ENCODE data around the gene ADGRE2. TPM values are rescaled to one million over a fixed set of nuclear protein-coding genes. Genes with fewer than 3 reads are reported as not detected.
"Not testable (repeated sequence)": the region's sequence is repeated elsewhere in the genome, so short reads cannot be mapped to it uniquely, and the experiment has no call there.

ADGRE2 gene
- total RNA-seq, 4 donors from 2014 or later: 1.0 to 4.4 (median 1.4) TPM

DNA sequence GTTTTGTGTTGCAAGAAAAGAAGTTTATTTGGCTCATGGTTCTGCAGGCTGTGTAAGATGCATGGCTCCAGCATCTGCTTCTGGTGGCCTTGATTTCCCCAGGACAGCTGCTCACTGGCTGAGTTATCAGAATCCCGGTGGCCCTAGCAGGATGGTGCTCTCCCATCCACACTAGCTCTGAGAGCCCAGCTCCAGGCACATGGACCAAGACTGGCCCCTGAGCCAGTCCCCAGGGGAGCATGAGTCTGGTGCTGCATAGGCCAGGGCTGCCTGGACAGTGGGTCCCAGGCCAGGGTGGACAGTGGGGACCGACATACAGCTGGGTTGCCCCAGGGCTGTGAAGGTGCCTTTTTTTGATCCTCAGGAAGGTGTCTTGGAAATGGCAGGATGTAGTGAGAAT, 10.4 kb downstream of the ADGRE2 start:
- Histone ChIP-seq H3K9me3 (no peaks in the 10 kb centered on the region), H3K27me3 (peaks cover 46% of the 10 kb centered on the region), H3K4me1 (no peaks in the 10 kb centered on the region), H3K36me3 (no peaks in the 10 kb centered on the region), H3K27ac (no peak overlapping the region), H3K4me3 (no peak overlapping the region)
- ATAC-seq: no peak
- 40% methylated on average over 1 of the region's 2 CpGs; no CpG with 5 or more reads in 1 of the 2 donors for WGBS, 2 donors (ENCODE audit: low coverage in 1 of 2)
- TF ChIP-seq EP300 (IDR thresholded peaks at IDR 0.05) (no peak), POLR2A (IDR thresholded peaks at IDR 0.05) (no peak), POLR2AphosphoS5 (IDR thresholded peaks at IDR 0.05) (no peak)
- TF ChIP-seq, protein P1, sequence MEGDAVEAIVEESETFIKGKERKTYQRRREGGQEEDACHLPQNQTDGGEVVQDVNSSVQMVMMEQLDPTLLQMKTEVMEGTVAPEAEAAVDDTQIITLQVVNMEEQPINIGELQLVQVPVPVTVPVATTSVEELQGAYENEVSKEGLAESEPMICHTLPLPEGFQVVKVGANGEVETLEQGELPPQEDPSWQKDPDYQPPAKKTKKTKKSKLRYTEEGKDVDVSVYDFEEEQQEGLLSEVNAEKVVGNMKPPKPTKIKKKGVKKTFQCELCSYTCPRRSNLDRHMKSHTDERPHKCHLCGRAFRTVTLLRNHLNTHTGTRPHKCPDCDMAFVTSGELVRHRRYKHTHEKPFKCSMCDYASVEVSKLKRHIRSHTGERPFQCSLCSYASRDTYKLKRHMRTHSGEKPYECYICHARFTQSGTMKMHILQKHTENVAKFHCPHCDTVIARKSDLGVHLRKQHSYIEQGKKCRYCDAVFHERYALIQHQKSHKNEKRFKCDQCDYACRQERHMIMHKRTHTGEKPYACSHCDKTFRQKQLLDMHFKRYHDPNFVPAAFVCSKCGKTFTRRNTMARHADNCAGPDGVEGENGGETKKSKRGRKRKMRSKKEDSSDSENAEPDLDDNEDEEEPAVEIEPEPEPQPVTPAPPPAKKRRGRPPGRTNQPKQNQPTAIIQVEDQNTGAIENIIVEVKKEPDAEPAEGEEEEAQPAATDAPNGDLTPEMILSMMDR (IDR thresholded peaks at IDR 0.05): no peak

DNA sequence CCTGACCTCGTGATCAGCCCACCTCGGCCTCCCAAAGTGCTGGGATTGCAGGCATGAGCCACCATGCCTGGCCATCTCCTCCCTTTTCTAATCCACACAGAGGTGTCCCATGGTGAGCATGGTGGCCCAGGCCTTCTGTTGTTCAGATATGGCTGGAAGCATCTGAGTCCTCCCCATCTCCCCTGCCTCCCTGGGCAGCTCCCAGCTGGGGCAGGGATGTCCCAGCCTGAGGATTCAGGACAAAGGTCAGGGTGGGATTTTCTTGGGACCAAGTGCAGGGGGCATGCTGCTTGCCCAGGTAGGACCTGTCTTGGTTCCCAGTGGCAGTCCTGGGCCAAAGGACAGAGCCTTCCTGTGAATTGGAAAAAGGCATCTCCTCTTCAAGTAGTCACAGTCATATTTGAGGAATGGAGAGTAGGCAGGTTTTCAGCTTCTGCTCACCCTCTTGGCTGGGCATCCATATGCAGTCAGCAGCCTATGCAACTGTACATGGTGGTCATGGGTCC, 10.8 kb downstream of the ADGRE2 start:
- WGBS, 2 donors (ENCODE audit: low coverage in 1 of 2): 84% methylated on average over 2 of the region's 2 CpGs; no CpG with 5 or more reads in 1 of the 2 donors
- H3K4me1 ChIP-seq: no peaks in the 10 kb centered on the region
- H3K4me3 ChIP-seq: no peak overlapping the region
- ATAC-seq: no peak
- no peaks in the 10 kb centered on the region for H3K9me3 ChIP-seq
- peaks cover 44% of the 10 kb centered on the region for H3K27me3 ChIP-seq
- H3K27ac ChIP-seq: no peak overlapping the region
- TF ChIP-seq EP300 (IDR thresholded peaks at IDR 0.05): no peak
- TF ChIP-seq, protein P1 (IDR thresholded peaks at IDR 0.05): no peak
- no peak for TF ChIP-seq POLR2AphosphoS5 (IDR thresholded peaks at IDR 0.05)
- no peak for TF ChIP-seq POLR2A (IDR thresholded peaks at IDR 0.05)
- no peaks in the 10 kb centered on the region for H3K36me3 ChIP-seq

DNA sequence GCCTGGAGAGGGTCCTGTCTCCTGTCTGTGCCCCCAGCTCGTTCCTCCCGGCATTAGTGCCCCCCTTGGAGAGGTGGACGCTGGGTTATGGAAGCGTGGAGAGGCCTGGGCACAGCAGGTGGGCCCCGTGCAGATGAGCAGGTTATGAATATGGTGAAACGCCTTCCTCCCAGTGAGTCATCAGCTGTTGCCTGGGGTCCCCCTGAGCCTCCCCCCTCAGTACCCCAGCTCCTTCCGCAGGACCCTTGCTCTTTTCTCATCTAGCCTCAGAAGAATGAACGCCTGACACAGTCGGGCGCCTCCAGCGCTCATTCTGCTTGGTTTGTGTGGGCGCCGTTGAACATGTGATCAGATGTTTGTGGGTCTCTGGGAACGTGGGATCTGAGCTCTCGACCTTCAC, 12.5 kb downstream of the ADGRE2 start:
- H3K4me1 ChIP-seq, ATAC-seq, H3K9me3 ChIP-seq, H3K4me3 ChIP-seq, H3K36me3 ChIP-seq, H3K27ac ChIP-seq: not testable (repeated sequence)
- WGBS, 2 donors (ENCODE audit: low coverage in 1 of 2): 63% methylated on average over 2 of the region's 15 CpGs; no CpG with 5 or more reads in 1 of the 2 donors
- peaks cover 37% of the 10 kb centered on the region for H3K27me3 ChIP-seq

DNA sequence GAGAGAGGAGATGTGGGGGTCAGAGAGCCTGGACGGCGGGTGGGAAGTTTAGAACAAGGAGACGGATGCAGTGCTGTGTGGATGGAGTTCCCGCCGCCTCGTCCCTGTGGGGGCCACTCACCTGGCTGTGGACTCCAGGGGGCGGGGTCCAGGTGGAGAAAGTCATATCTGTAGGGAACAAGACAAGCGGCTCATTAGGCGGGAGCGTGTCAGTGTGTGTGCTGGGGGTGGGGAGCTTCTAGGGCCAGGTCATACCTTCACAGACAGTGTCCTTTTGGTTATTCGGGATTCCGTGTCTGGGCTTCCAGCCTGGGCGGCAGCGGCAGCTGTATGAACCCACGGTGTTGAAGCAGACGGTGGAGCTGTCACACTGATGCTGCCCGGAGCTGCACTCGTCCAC, 13.0 kb downstream of the ADGRE2 start:
- H3K4me1 ChIP-seq, H3K4me3 ChIP-seq, H3K9me3 ChIP-seq, H3K27ac ChIP-seq, H3K36me3 ChIP-seq, ATAC-seq: not testable (repeated sequence)
- H3K27me3 ChIP-seq: peaks cover 41% of the 10 kb centered on the region
- 90% methylated on average over 2 of the region's 18 CpGs; no CpG with 5 or more reads in 1 of the 2 donors for WGBS, 2 donors (ENCODE audit: low coverage in 1 of 2)

DNA sequence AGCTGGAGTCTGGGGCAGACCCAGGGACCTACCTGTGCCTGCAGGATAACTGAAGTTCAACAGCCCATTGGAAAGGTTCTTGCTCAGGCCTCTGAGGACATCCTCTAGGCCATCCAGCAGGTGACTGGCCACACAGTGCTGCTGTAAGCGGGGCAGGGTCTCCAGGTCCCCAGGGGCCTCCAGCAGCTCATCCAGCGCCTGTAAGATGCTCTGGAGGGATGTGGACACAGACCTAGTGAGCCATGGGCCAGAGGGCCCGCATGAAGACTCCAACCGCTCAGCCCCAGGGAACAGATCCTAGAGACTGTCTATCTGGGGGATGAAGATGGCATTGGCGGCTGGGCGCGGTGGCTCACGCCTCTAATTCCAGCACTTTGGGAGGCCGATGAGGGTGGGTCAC, 14.0 kb downstream of the ADGRE2 start:
- no peak for ATAC-seq
- WGBS, 2 donors (ENCODE audit: low coverage in 1 of 2): 60% methylated on average over 1 of the region's 9 CpGs; no CpG with 5 or more reads in 1 of the 2 donors
- H3K4me3 ChIP-seq: no peak overlapping the region
- TF ChIP-seq EP300 (IDR thresholded peaks at IDR 0.05) (no peak), POLR2AphosphoS5 (IDR thresholded peaks at IDR 0.05) (no peak), POLR2A (IDR thresholded peaks at IDR 0.05) (no peak)
- TF ChIP-seq, protein P1 (IDR thresholded peaks at IDR 0.05): no peak
- no peak overlapping the region for H3K27ac ChIP-seq
- H3K4me1 ChIP-seq: no peaks in the 10 kb centered on the region
- H3K36me3 ChIP-seq: no peaks in the 10 kb centered on the region
- H3K9me3 ChIP-seq: peaks cover 0 to 18% (median 0%) of the 10 kb centered on the region in 3 donors
- peaks cover 52% of the 10 kb centered on the region for H3K27me3 ChIP-seq

DNA sequence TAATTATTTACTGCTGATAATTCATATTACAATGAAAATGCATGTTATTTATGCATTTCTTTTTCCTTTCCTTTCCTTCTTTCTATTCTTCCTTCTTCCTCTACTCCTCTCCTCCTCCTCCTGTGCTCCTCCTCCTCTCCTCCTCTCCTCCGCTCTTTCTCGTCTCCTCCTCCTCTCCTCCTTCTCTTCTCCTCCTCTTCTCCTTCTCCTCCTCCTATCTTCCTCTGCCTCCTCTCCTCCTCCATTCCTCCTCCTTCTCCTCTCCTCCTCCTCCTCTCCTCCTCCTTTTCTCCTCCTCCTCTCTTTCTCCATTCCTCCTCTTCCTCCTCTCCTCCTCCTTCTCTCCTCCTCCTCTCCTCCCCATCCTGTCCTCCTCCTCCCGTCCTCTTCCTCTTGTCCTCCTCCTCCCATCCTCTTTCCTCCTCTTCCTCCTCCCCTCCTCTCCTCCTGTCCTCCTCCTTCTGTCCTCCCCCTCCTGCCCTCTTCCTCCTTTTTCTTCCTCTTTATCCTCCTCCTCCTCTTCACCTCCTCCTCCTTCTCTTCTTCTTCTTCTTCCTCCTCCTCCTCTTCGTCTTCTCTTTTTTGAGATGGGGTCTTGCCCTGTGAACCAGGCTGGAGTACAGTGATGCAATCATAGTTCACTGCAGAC, 14.7 kb downstream of the ADGRE2 start:
- H3K36me3 ChIP-seq: no peaks in the 10 kb centered on the region
- TF ChIP-seq POLR2A (IDR thresholded peaks at IDR 0.05) (no peak), POLR2AphosphoS5 (IDR thresholded peaks at IDR 0.05) (no peak), EP300 (IDR thresholded peaks at IDR 0.05) (no peak)
- TF ChIP-seq, protein P1 (IDR thresholded peaks at IDR 0.05): no peak
- 63 to 71% methylated on average over 2 to 3 of the region's 4 CpGs for WGBS, 2 donors (ENCODE audit: low coverage in 1 of 2)
- no peaks in the 10 kb centered on the region for H3K4me1 ChIP-seq
- H3K4me3 ChIP-seq: no peak overlapping the region
- ATAC-seq: no peak
- H3K9me3 ChIP-seq: peaks cover 0 to 18% (median 0%) of the 10 kb centered on the region in 3 donors
- peaks cover 53% of the 10 kb centered on the region for H3K27me3 ChIP-seq
- H3K27ac ChIP-seq: no peak overlapping the region
